ENCODE data around the gene GNLY. TPM values are rescaled to one million over a fixed set of nuclear protein-coding genes. Genes with fewer than 3 reads are reported as not detected.

GNLY gene
- total and polyA plus RNA-seq, 4 donors: 0.43 to 8.0 (median 2.1) TPM; not detected in 1

GRCh38 chr2:85661139-85661858 lies 32.9 kb upstream of the GNLY start:
- Histone ChIP-seq H3K36me3 (ENCODE audit: control insufficient read depth in 1 of 2, insufficient read depth in 2 of 2, low read length in 1 of 2) (no peaks in the 10 kb centered on the region), H3K9me3 (ENCODE audit: control insufficient read depth, low read length) (no peaks in the 10 kb centered on the region), H3K4me1 (ENCODE audit: control insufficient read depth in 1 of 2, insufficient read depth in 2 of 2, low read length in 2 of 2) (no peaks in the 10 kb centered on the region), H3K4me3 (ENCODE audit: low read length in 2 of 2) (no peak overlapping the region), H3K27ac (ENCODE audit: low read depth in 1 of 2, low read length in 2 of 2) (no peak overlapping the region), H3K27me3 (ENCODE audit: control insufficient read depth in 1 of 2, insufficient read depth in 2 of 2, low read length in 1 of 2) (no peaks in the 10 kb centered on the region)
- ATAC-seq (ENCODE audit: low FRiP score) (no peak), DNase-seq (peak in 1 of 2 donors; percentile 39)
- 89 to 90% methylated on average over 14 of the region's 14 CpGs for WGBS, 2 donors
- intact Hi-C loops (cut with DNase I): no loop called here

DNA sequence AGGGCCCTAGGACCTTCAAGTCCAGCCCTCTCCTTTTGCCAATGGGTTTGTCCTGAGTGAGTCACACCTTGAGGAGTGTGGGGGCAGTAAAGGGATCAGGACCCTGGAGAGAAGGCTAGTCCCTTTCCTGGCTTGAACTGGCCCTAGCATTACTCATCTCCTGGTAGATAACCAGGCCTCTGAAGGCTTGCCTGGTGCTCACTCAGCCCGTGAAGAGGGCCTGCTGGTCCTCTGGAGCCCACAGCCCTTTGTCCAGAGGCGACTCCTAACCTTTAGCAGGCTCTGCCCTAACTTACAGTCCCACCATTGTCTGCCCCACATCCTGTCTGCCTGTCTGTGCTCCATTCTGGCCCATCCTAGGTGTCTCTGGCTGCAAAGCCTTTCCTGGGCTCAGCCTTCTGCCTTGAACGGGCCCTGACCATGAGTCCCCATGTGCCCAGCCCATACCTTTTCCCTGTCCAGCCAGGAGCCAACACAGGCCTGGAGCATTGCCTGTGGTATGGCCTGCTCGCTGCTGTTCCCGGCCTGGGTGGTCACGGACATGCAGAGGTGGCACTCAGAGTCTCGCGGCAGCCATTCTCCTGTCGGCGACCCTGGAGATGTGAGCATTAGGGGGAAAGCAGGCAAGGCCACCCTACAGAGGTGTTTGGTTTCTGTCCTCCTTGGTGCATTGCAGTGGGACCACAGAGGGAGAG lies 31.1 kb upstream of the GNLY start:
- intact Hi-C loops (cut with DNase I): no loop called here
- H3K4me3 ChIP-seq (ENCODE audit: low read length in 2 of 2): no peak overlapping the region
- H3K27ac ChIP-seq (ENCODE audit: low read depth in 1 of 2, low read length in 2 of 2): no peak overlapping the region
- H3K9me3 ChIP-seq (ENCODE audit: control insufficient read depth, low read length): no peaks in the 10 kb centered on the region
- H3K27me3 ChIP-seq (ENCODE audit: control insufficient read depth in 1 of 2, insufficient read depth in 2 of 2, low read length in 1 of 2): no peaks in the 10 kb centered on the region
- H3K4me1 ChIP-seq (ENCODE audit: control insufficient read depth in 1 of 2, insufficient read depth in 2 of 2, low read length in 2 of 2): no peaks in the 10 kb centered on the region
- 81 to 83% methylated on average over 10 of the region's 10 CpGs for WGBS, 2 donors
- H3K36me3 ChIP-seq (ENCODE audit: control insufficient read depth in 1 of 2, insufficient read depth in 2 of 2, low read length in 1 of 2): no peaks in the 10 kb centered on the region
- ATAC-seq (ENCODE audit: low FRiP score) (peak; percentile 69), DNase-seq (peak in 1 of 2 donors; percentile 66)

DNA sequence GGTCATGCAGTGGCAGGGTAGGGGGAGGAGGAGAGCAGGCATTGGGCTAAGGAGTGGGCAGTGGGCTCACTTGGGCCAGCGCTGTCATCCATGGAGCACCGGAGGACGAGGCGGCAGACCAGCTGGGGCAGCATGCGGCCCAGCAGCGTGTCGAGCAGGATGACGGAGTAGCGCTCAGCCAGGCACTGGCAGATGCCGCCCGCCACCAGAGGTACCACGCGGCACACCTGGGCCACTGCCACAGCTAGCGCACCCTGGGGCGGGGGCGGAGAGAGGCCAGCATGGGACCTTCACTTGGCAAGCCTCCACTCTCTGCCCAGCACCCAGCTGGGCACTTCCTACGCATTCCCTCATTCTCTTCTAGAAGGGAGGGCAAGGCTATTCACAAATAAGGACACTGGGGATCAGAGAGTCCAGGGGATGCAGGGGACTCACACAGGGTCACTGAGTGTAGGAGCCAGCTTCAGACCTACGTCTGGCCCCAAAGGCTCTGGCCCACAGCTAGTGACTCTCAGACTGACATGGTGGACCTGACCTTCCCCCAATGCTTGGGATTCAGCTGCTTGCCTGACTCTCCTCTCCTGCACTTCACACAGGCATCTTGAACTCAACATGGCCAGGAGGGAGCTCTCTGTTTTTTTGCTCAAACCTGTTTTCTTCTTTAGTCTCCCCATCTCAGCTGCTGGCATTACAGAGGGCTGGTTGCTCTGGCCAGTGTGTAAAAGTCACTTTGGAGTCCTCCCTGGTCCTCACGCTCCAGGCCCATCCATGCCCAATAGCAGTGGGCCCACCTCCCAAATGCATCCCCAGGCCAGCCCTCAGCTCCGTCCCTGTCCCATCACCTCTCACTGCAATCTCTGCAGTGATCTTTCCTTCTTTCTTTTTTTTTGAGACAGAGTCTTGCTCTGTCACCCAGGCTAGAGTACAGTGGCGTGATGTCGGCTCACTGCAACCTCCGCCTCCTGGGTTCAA lies 30.3 kb upstream of the GNLY start:
- H3K4me3 ChIP-seq (ENCODE audit: low read length in 2 of 2): no peak overlapping the region
- intact Hi-C loops (cut with DNase I): no loop called here
- ATAC-seq (ENCODE audit: low FRiP score): no peak
- WGBS, 2 donors: 96% methylated on average over 23 of the region's 23 CpGs
- DNase-seq: peak in 1 of 2 donors; percentile 31
- H3K9me3 ChIP-seq (ENCODE audit: control insufficient read depth, low read length): no peaks in the 10 kb centered on the region
- H3K36me3 ChIP-seq (ENCODE audit: control insufficient read depth in 1 of 2, insufficient read depth in 2 of 2, low read length in 1 of 2): no peaks in the 10 kb centered on the region
- H3K27ac ChIP-seq (ENCODE audit: low read depth in 1 of 2, low read length in 2 of 2): no peak overlapping the region
- H3K4me1 ChIP-seq (ENCODE audit: control insufficient read depth in 1 of 2, insufficient read depth in 2 of 2, low read length in 2 of 2): no peaks in the 10 kb centered on the region
- H3K27me3 ChIP-seq (ENCODE audit: control insufficient read depth in 1 of 2, insufficient read depth in 2 of 2, low read length in 1 of 2): no peaks in the 10 kb centered on the region

DNA sequence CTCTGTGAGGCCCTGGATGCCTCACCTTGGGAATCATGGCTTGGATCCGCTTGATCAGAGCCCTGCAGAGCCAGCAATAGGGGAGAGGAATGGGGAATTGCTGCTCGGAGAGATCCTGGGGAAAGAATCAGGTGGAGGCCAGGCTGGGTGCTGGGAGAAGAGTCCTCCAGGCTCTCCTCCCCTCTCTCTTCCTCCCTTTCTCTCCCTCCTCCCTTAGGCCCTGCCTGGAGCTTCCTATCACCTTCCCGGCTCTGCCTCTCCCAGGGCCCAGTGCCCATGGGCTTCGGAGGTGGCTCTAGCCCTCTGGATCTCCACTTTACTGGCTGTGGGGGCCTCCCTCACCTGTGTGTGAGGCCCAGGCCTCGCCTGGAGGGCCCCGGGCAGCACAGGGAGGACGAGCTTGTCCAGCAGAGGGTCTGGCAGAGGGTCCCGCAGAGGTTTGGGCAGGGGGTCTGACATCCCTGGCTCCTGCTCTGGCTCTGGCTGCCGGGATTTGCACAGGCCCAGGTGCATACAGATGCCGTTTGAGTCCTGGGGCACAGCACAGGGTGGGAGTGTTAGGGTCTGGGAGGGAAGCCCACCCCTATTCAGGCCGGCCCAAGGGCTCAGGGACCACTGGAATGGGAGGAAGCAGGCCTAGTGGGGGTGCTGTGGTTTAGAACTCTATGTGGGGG lies 28.8 kb upstream of the GNLY start:
- ATAC-seq (ENCODE audit: low FRiP score): no peak
- 90 to 91% methylated on average over 11 of the region's 11 CpGs for WGBS, 2 donors
- intact Hi-C loops (cut with DNase I): no loop called here

GRCh38 chr2:85666016-85666415 lies 28.1 kb upstream of the GNLY start:
- DNase-seq: no peak
- no peaks in the 10 kb centered on the region for H3K27me3 ChIP-seq (ENCODE audit: control insufficient read depth in 1 of 2, insufficient read depth in 2 of 2, low read length in 1 of 2)
- no peaks in the 10 kb centered on the region for H3K9me3 ChIP-seq (ENCODE audit: control insufficient read depth, low read length)
- intact Hi-C loops (cut with DNase I): no loop called here
- no peak overlapping the region for H3K27ac ChIP-seq (ENCODE audit: low read depth in 1 of 2, low read length in 2 of 2)
- ATAC-seq (ENCODE audit: low FRiP score): no peak
- H3K4me3 ChIP-seq (ENCODE audit: low read length in 2 of 2): no peak overlapping the region
- WGBS, 2 donors: 92 to 94% methylated on average over 6 of the region's 6 CpGs
- no peaks in the 10 kb centered on the region for H3K4me1 ChIP-seq (ENCODE audit: control insufficient read depth in 1 of 2, insufficient read depth in 2 of 2, low read length in 2 of 2)
- H3K36me3 ChIP-seq (ENCODE audit: control insufficient read depth in 1 of 2, insufficient read depth in 2 of 2, low read length in 1 of 2): no peaks in the 10 kb centered on the region

More for the DNA sequence above, 28.8 kb upstream of the GNLY start:
- H3K4me1 ChIP-seq (ENCODE audit: control insufficient read depth in 1 of 2, insufficient read depth in 2 of 2, low read length in 2 of 2): no peaks in the 10 kb centered on the region
- no peak overlapping the region for H3K27ac ChIP-seq (ENCODE audit: low read depth in 1 of 2, low read length in 2 of 2)
- DNase-seq: peak in 1 of 2 donors; percentile 28
- H3K36me3 ChIP-seq (ENCODE audit: control insufficient read depth in 1 of 2, insufficient read depth in 2 of 2, low read length in 1 of 2): no peaks in the 10 kb centered on the region
- H3K4me3 ChIP-seq (ENCODE audit: low read length in 2 of 2): no peak overlapping the region
- H3K27me3 ChIP-seq (ENCODE audit: control insufficient read depth in 1 of 2, insufficient read depth in 2 of 2, low read length in 1 of 2): no peaks in the 10 kb centered on the region
- no peaks in the 10 kb centered on the region for H3K9me3 ChIP-seq (ENCODE audit: control insufficient read depth, low read length)

- H3K27me3 ChIP-seq (ENCODE audit: control insufficient read depth in 1 of 2, insufficient read depth in 2 of 2, low read length in 1 of 2): no peaks in the 10 kb centered on the region
- DNase-seq (peak in 1 of 2 donors; percentile 71), ATAC-seq (ENCODE audit: low FRiP score) (no peak)
- no peak overlapping the region for H3K4me3 ChIP-seq (ENCODE audit: low read length in 2 of 2)
- no peaks in the 10 kb centered on the region for H3K9me3 ChIP-seq (ENCODE audit: control insufficient read depth, low read length)
- H3K36me3 ChIP-seq (ENCODE audit: control insufficient read depth in 1 of 2, insufficient read depth in 2 of 2, low read length in 1 of 2): no peaks in the 10 kb centered on the region
- 87 to 90% methylated on average over 11 of the region's 11 CpGs for WGBS, 2 donors
- no peak overlapping the region for H3K27ac ChIP-seq (ENCODE audit: low read depth in 1 of 2, low read length in 2 of 2)
- no peaks in the 10 kb centered on the region for H3K4me1 ChIP-seq (ENCODE audit: control insufficient read depth in 1 of 2, insufficient read depth in 2 of 2, low read length in 2 of 2)
- intact Hi-C loops (cut with DNase I): no loop called here
These were observed 27.5 kb upstream of the GNLY start for GRCh38 chr2:85666435-85667316.

DNA sequence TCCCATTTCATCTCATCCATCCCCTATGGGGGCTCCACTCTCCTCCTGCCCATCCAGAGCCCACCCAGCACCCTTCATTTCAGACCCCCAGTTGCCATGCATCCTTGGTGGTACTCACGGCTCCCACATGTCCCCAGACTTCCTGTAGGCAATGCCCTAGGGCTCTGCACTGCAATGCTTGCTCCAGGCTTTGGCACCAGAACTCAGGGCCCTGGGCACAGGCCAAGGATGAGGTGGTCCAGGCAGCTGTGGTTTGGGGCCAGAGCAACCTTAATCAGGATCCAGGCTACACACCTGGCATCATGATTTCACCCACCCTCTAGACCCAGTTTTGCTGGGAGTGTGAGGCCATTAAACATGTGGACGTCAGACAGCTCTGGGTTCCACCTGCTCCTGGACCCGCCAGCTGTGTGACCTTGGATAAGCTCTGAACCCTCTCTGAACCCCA lies 26.6 kb upstream of the GNLY start:
- H3K36me3 ChIP-seq (ENCODE audit: control insufficient read depth in 1 of 2, insufficient read depth in 2 of 2, low read length in 1 of 2): no peaks in the 10 kb centered on the region

More for the DNA sequence above, 26.6 kb upstream of the GNLY start:
- 87 to 89% methylated on average over 3 of the region's 3 CpGs for WGBS, 2 donors
- no peaks in the 10 kb centered on the region for H3K27me3 ChIP-seq (ENCODE audit: control insufficient read depth in 1 of 2, insufficient read depth in 2 of 2, low read length in 1 of 2)
- no peaks in the 10 kb centered on the region for H3K9me3 ChIP-seq (ENCODE audit: control insufficient read depth, low read length)
- no peak overlapping the region for H3K27ac ChIP-seq (ENCODE audit: low read depth in 1 of 2, low read length in 2 of 2)
- intact Hi-C loops (cut with DNase I): no loop called here
- no peak overlapping the region for H3K4me3 ChIP-seq (ENCODE audit: low read length in 2 of 2)
- DNase-seq: peak in 1 of 2 donors; percentile 5
- no peak for ATAC-seq (ENCODE audit: low FRiP score)
- H3K4me1 ChIP-seq (ENCODE audit: control insufficient read depth in 1 of 2, insufficient read depth in 2 of 2, low read length in 2 of 2): no peaks in the 10 kb centered on the region
